Choroid plexus epithelial cell (primary cell): ENCODE measurements around the gene VPS41.
A peak's percentile ranks its signal among the peaks of the same experiment; 100 is the strongest.

Source experiments
- DNase-seq: peaks from one replicate; pipeline ENCODE4 v3.0.0-alpha.2; 2010; ENCODE audit warnings: low read depth
- H3K4me3 ChIP-seq: 2 replicates; pipeline ENCODE4 v1.5.1; 2011; ENCODE audit warnings: low read depth, mild to moderate bottlenecking, control low read depth, low read length, moderate library complexity
- CTCF ChIP-seq: conservative IDR thresholded peaks from 2 replicates; pipeline ENCODE4 v1.5.1; 2011; ENCODE audit warnings: low read depth, mild to moderate bottlenecking, control low read depth, inconsistent platforms, low read length, moderate library complexity

VPS41 gene

GRCh38 chr7:38880035-38880434 is 29.0 kb downstream of the VPS41 start:
- H3K4me3 ChIP-seq: no peak overlapping the region
- no peak for DNase-seq
- no peak for TF ChIP-seq CTCF

GRCh38 chr7:38878694-38879457 is 30.1 kb downstream of the VPS41 start:
- no peak overlapping the region for H3K4me3 ChIP-seq
- TF ChIP-seq CTCF: no peak
- DNase-seq: no peak

- TF ChIP-seq CTCF: no peak
- no peak overlapping the region for H3K4me3 ChIP-seq
- DNase-seq: peak; percentile 23
Observed at GRCh38 chr7:38873433-38873832, 35.6 kb downstream of the VPS41 start.

GRCh38 chr7:38872202-38872601 is 36.8 kb downstream of the VPS41 start:
- DNase-seq: no peak
- TF ChIP-seq CTCF: no peak
- no peak overlapping the region for H3K4me3 ChIP-seq

- no peak for DNase-seq
- no peak for TF ChIP-seq CTCF
- no peak overlapping the region for H3K4me3 ChIP-seq
Observed at GRCh38 chr7:38870147-38870546, 38.8 kb downstream of the VPS41 start.

- DNase-seq: no peak
- H3K4me3 ChIP-seq: no peak overlapping the region
- no peak for TF ChIP-seq CTCF
Observed at GRCh38 chr7:38863601-38864291, 45.2 kb downstream of the VPS41 start.
